Measurements from ENCODE around the gene SCAI. TPM values are rescaled to one million over a fixed set of nuclear protein-coding genes. Genes with fewer than 3 reads are reported as not detected.

SCAI gene
- total RNA-seq, 1 experiment from 2014 or later: 15.5 TPM

DNA sequence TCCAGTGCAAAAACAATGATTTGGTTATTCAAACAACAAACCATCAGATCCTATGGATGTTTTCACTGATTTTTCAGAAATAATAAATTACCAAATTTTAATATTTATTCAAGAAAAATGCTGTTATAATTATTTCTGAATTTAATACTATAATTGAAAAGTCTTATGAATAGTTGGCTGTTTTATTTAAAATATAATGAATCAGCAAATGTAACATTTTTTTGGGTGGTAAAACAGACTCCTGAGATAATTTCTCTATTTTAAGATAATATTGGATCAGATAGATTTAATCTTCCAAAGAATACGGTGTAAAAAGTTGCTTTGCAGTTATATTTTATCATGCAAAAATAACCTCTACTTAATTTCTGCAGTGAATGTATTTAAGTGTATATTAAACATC is 197.2 kb downstream of the SCAI start:
- Histone ChIP-seq H3K4me2 (ENCODE audit: insufficient read depth, insufficient read length, low read length) (no peak overlapping the region), H2AK5ac (ENCODE audit: insufficient read length, low read length) (no peak overlapping the region), H2BK20ac (ENCODE audit: low read depth, low read length, poor library complexity, severe bottlenecking) (no peak overlapping the region), H2BK120ac (ENCODE audit: low read depth, low read length, poor library complexity, severe bottlenecking) (no peak overlapping the region), H3K18ac (ENCODE audit: insufficient read length, low read depth, low read length) (no peak overlapping the region), H3K14ac (ENCODE audit: insufficient read depth, low read length) (no peak overlapping the region), H3K79me1 (ENCODE audit: insufficient read depth, low read depth, low read length, poor library complexity, severe bottlenecking) (no peaks in the 10 kb centered on the region), H3K27ac (ENCODE audit: insufficient read length, low read depth, low read length) (no peak overlapping the region), H2BK12ac (ENCODE audit: insufficient read length, low read depth, low read length) (no peak overlapping the region), H2BK5ac (ENCODE audit: insufficient read length, low read length) (no peak overlapping the region), H3K23me2 (ENCODE audit: insufficient read length, low read depth, low read length, poor library complexity, severe bottlenecking) (peaks cover 8% of the 10 kb centered on the region), H2BK15ac (ENCODE audit: low read depth, low read length) (no peak overlapping the region), H3K23ac (ENCODE audit: insufficient read length, low read depth, low read length) (no peak overlapping the region), H3K9me3 (ENCODE audit: control insufficient read depth, low read depth, low read length) (no peaks in the 10 kb centered on the region), H4K91ac (ENCODE audit: insufficient read length, low read depth, low read length) (no peak overlapping the region), H3K4me1 (ENCODE audit: insufficient read depth, low read length) (no peaks in the 10 kb centered on the region), H3K4ac (ENCODE audit: low read depth, low read length) (no peak overlapping the region), H3K27me3 (ENCODE audit: insufficient read depth, low read length) (no peaks in the 10 kb centered on the region), H3K56ac (ENCODE audit: insufficient read length, low read depth, low read length) (no peak overlapping the region), H3T11ph (ENCODE audit: low read length) (no peak overlapping the region), H3K79me2 (ENCODE audit: insufficient read depth, low read length) (no peaks in the 10 kb centered on the region), H4K8ac (replicated peaks; ENCODE audit: insufficient read length, low read depth, low read length) (no peak overlapping the region), H4K20me1 (ENCODE audit: control insufficient read depth, insufficient read depth, insufficient read length) (no peaks in the 10 kb centered on the region), H2AFZ (ENCODE audit: low read length) (no peak overlapping the region), H3K9ac (ENCODE audit: extremely low read depth, insufficient read length, low read length) (no peak overlapping the region), H4K5ac (ENCODE audit: insufficient read length, low read depth, low read length) (no peak overlapping the region)
- Mint-ChIP-seq H3K4me1 (peaks cover 3 to 7% of the 10 kb centered on the region in 2 experiments), H3K9me3 (no peaks in the 10 kb centered on the region; a peak in 1 of 5 replicates), H3K36me3 (ENCODE audit: insufficient read depth in 1 of 3, low read depth in 3 of 3) (0 out of 7 replicates have a peak, but pooled peaks cover 0 to 2% (median 0%) of the 10 kb centered on the region in 3 experiments), H3K4me3 (no peak overlapping the region), H3K27ac (no peak overlapping the region), H3K27me3 (ENCODE audit: low read depth) (no peaks in the 10 kb centered on the region)
- no peak for DNase-seq
- no CpG with 5 or more reads among the region's 1 CpG for WGBS (ENCODE audit: extremely low coverage, insufficient read length, low lambda C conversion rate)
- TF ChIP-seq, protein P1, sequence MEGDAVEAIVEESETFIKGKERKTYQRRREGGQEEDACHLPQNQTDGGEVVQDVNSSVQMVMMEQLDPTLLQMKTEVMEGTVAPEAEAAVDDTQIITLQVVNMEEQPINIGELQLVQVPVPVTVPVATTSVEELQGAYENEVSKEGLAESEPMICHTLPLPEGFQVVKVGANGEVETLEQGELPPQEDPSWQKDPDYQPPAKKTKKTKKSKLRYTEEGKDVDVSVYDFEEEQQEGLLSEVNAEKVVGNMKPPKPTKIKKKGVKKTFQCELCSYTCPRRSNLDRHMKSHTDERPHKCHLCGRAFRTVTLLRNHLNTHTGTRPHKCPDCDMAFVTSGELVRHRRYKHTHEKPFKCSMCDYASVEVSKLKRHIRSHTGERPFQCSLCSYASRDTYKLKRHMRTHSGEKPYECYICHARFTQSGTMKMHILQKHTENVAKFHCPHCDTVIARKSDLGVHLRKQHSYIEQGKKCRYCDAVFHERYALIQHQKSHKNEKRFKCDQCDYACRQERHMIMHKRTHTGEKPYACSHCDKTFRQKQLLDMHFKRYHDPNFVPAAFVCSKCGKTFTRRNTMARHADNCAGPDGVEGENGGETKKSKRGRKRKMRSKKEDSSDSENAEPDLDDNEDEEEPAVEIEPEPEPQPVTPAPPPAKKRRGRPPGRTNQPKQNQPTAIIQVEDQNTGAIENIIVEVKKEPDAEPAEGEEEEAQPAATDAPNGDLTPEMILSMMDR (conservative IDR thresholded peaks at IDR 0.05): no peak

Data from H9 (cell line).